Measurements from ENCODE around the gene ANXA2R.

Gene ANXA2R

DNA sequence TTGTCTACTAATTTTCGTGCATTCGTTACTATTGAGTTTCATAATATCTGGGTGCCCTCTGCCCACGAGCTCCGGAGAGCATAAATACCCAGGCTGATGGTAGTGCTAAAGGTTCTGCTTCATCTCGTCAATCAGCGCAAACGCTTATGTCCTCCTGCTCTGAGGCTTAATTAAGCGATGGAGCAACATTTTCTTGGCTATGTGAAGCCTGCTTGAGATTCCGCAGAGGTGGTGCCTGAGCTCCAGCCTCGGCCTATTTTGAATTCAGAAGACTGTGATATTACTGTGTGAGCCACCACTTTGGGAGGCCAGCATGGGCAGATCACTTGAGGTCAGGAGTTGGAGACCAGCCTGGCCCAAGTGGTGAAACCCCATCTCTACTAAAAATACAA, 44.8 kb downstream of the ANXA2R start:
- DNase-seq = no peak

DNA sequence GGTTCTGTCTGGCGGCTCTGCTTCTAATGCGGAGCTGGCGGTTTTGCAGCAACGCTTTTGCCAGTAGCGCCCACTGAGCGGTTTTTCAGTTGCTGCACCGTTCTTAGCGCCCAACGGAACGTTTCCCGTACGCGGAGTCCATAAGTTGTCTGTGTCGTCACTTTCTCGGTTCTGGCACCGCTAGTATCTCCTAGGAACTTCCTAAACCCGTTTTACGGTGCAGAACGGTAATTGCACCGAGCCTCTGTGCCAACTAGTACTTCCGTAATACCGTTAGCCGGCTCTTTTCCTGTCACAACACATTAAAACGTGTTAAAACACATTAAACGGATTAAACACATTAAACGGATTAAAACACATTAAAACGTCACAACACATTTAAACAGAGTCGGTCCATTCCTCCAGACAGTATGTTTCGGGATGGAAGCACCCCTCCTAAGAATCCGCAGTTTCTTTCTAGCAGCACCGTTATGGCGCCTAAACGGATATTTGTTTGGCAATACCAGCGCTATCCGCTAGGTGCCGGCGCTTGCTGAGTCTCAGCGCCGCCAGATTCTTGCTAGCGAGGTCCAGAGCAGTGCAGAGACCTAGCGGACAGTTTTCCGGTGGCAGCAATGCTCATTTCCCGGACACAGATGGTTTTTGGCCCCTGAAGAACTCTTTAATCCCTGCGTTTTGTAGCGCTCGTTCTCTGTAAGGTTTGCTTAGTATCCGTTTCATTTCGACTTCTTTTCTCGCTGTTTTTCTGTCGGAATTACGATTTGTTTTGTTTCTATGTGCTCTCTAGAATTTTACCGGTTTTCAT, 45.4 kb downstream of the ANXA2R start:
- no peak for DNase-seq

DNA sequence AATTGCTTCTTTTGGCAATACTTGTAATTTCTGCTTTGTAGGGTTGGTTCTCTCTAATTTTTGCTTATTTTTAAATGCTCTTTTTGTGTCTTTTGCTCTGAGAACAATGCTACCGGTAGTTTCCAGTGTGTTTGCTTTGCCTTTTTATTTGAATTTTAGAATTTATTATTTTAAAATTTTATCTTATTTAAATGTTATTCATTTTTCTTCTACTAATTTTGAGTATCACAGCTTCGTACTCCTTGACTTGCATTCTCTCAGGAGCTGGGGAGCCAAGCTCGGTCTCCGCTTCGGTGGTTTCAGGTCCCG, 45.9 kb downstream of the ANXA2R start:
- DNase-seq = no peak

DNA sequence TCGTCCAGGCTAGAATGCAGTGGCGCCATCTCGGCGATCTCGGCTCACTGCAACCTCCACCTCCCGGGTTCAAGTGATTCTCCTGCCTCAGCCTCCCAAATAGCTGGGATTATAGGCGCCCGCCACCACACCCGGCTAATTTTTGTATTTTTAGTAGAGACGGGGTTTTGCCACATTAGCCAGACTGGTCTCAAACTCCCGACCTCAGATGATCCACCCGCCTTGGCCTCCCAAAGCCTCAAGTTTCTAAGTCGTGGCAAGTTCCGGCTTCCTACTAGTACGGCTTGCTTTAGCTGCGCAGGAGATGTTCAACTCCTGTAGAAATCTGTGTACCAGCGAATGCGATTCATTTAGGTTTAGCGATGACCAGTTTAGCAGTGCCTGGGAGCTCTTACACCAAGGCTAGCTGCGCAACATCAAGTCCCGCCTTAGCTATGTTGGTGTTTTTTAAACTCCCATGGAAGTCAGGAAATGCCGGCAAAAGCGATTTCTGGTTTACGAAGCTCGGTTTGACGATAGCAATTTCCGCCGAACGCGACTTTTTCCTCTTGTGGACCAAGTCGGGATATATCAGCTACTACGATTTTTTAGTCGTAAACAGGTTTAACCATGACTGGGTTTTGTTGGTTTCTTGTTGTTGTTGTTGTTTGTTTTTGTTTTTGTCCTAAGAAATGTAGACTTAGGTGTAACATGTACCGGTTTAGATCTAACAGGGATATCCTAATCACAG, 46.4 kb downstream of the ANXA2R start:
- DNase-seq = no peak

DNA sequence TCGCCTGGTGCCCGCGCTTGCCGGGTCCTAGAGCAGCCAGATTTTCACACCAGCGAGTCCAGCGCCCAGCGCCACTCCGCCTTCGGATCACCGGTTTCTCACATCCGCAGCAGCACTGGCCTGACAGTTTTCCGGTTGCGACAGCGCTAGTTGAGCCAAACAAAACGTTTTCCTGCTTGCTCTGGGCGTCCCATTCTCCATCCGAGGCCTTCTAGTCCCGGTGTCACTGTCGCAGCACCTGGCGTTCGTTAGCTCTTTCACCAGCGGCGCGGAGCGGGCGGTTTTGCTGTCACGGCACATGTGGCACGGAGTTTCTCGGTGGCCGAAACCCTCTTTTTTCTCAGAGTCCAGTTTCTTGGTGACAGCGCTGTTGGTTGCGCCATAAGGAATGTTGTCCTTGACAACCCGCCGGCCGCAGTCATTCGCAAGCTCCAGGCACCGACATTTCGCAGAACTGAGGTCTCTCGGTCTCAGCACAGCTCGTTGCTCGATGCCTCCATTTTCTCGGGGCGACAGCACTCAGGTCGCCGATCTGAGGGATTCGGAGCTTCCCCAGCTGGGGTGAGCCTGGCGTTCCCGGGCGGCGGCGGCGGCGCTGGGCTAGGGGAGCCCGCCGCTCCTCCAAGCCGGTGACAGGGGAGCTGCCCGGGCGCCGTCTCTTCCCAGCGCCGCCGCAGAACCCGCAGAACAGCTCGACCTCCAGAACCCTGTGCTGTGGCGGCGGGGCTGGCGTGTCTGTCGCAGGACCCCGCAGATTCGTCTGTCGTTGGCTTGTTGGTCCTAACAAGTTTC, 47.8 kb downstream of the ANXA2R start:
- DNase-seq = peak; percentile 47

DNA sequence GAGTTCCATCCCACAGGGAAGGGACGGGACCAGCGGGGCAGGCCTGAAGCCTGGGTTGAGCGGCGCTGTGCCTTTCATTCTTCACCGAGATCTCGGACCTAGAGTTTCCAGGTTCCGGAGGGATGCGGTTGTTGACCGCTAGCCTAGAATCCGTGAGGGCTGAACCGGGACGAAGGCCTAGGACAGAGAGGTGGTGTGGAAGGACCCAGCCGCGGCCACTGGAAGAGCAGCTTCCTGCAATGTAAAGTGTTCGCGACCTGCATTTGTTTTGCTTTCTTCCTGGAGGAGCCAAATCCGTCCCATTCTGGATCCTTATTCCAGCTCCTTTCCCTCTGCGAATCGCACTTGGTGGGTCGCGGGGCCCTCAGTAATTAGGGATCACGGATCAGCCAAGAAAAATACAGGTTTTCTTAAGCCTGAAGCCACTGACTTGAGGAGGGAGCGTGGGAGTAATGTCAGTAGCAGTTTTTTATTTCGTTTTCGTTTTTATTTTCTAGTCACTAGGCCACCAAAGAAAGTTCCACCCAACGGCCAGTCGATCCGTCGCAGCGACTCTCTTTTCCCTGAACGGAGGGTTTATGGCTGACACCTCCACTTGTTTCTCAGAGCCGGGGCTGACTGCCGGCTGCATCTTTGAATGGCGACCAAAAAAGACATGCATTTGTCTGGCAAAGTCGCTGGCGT, 48.6 kb downstream of the ANXA2R start:
- no peak for DNase-seq

DNA sequence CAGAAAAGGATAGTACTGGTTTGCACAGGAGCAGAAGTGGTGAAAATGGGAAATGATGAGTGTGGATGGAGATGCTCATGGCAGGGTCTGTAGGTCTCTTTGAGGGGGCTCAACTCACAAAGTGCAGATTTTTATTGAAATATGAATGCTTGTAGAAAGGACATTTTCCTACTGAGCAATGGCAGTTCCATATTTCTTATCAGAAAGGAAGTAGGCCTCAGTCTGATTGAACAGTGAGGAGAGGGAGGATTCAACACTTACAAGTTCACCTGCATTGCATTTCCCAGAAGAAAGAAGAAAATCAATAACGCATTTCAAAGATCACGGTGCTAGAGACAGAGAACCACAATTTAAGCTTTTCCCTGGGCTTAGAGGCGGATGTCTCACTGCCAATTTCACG, 49.2 kb downstream of the ANXA2R start:
- DNase-seq = no peak

Measured in NCI-H146 (cell line).